Chondrocyte (in vitro differentiated cells): ENCODE measurements around the gene GFPT2. TPM values are rescaled to one million over a fixed set of nuclear protein-coding genes. Genes with fewer than 3 reads are reported as not detected.
A peak's percentile ranks its signal among the peaks of the same experiment; 100 is the strongest.

Source experiments
- DNase-seq: peaks from one replicate; pipeline ENCODE4 v3.0.0; 2021; ENCODE audit warnings: mixed read lengths, low spot score
- H3K27ac Mint-ChIP-seq: one replicate; pipeline ENCODE4 v1.8.0; 2021; ENCODE audit warnings: mild to moderate bottlenecking, moderate library complexity, mixed read lengths; ENCODE audit not compliant: unreplicated experiment
- H3K27me3 Mint-ChIP-seq: 2 replicates; pipeline ENCODE4 v1.8.0; 2021; ENCODE audit warnings: low read depth, mixed read lengths
- H3K36me3 Mint-ChIP-seq: 2 replicates; pipeline ENCODE4 v1.8.0; 2021; ENCODE audit warnings: low read depth, mixed read lengths
- H3K4me1 Mint-ChIP-seq: 2 replicates; pipeline ENCODE4 v1.8.0; 2021; ENCODE audit warnings: low read depth, mild to moderate bottlenecking, mixed read lengths
- H3K4me3 Mint-ChIP-seq: one replicate; pipeline ENCODE4 v1.8.0; 2021; ENCODE audit warnings: mild to moderate bottlenecking, moderate library complexity, mixed read lengths; ENCODE audit not compliant: unreplicated experiment
- H3K9me3 Mint-ChIP-seq: 2 replicates; pipeline ENCODE4 v1.8.0; 2021; ENCODE audit warnings: low read depth, mixed read lengths
- CTCF ChIP-seq: fragments of 200-600 bp; sonication (generic); IDR thresholded peaks from 2 replicates; pipeline ENCODE4 v1.5.0; 2021; ENCODE audit warnings: antibody characterized with exemption, mild to moderate bottlenecking, moderate library complexity
- total RNA-seq: library from RNA; stranded (reverse); gene quantifications from 3 replicates; pipeline ENCODE4 v1.2.1, GENCODE V29; 2021

Gene GFPT2
- total RNA-seq, 1 donor from 2014 or later, result 16.8 TPM

DNA sequence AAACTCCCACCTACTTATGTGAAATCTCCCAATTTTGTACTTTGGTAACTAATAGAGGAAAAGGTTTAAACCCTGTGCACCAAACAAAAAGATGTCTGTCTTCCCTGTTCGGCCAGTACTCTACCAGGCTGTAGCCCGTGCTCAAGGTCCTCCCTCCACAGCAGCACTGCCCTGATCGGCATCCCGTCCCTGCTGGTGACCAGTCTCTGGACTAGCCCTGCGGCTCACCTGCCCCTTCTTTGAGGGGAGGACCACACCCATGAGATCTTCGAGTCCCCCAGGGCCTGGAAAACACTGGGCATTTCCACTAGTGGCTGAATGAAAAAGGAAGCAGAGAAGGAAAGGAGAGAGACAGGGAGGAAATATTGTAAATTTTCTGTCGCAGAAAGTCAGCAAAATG, 2.8 kb downstream of the GFPT2 start:
- no peak overlapping the region for H3K4me3 Mint-ChIP-seq
- H3K4me1 Mint-ChIP-seq, result peaks cover 25% of the 10 kb centered on the region
- no peaks in the 10 kb centered on the region for H3K27me3 Mint-ChIP-seq

DNA sequence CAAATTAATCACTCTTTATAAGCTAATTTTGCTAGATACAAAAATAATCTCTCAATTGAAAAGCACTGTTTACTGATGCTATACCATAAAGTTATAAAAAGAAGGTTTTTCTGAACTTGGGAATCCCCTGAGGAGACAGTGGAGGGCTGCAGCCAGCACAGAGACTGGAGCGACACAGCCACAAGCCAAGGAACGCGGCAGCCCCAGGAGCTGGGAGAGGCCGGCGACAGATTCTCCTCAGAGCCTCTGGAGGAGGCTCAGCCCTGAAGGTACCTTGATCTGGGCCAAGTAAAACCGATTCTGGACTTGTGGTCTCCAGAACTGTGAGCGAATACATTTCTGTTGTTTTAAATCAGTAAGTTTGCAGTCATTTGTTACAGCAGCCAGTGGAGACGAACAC, 3.7 kb downstream of the GFPT2 start:
- no peak for TF ChIP-seq CTCF
- Mint-ChIP-seq H3K27ac (no peak overlapping the region), H3K9me3 (no peaks in the 10 kb centered on the region), H3K4me1 (peaks cover 24% of the 10 kb centered on the region), H3K27me3 (no peaks in the 10 kb centered on the region), H3K36me3 (no peaks in the 10 kb centered on the region), H3K4me3 (no peak overlapping the region)
- DNase-seq, result no peak

More for the DNA sequence above, 2.8 kb downstream of the GFPT2 start:
- Mint-ChIP-seq H3K36me3 (no peaks in the 10 kb centered on the region), H3K27ac (no peak overlapping the region), H3K9me3 (no peaks in the 10 kb centered on the region)
- TF ChIP-seq CTCF, result no peak
- DNase-seq, result no peak

- H3K27ac Mint-ChIP-seq, result no peak overlapping the region
- no peaks in the 10 kb centered on the region for H3K9me3 Mint-ChIP-seq
- peak; percentile 75 for DNase-seq
- H3K27me3 Mint-ChIP-seq, result no peaks in the 10 kb centered on the region
- peaks cover 29% of the 10 kb centered on the region for H3K4me1 Mint-ChIP-seq
- no peak for TF ChIP-seq CTCF
- no peak overlapping the region for H3K4me3 Mint-ChIP-seq
- no peaks in the 10 kb centered on the region for H3K36me3 Mint-ChIP-seq
Observed at GRCh38 chr5:180348336-180348735, 4.8 kb downstream of the GFPT2 start.

DNA sequence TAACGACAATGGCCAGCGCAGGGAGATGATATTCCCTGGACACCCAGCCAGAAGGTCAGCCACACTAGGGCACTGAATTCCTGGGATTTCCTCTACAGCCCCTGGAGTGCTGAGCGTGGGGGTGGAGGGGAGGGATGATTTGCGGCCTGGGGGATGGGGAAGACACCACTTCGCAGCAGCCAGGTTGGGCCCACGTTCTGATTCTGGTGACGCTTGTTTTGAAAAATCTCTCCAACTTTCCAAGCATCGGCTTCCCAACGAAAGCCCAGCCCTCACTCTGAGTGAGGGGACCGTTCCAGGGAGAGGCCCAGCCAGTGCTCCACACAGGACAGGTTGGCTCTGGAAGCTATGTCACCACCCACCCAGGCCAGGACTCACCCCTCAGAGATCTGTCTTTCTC, 5.4 kb downstream of the GFPT2 start:
- no peaks in the 10 kb centered on the region for H3K36me3 Mint-ChIP-seq
- no peaks in the 10 kb centered on the region for H3K27me3 Mint-ChIP-seq
- TF ChIP-seq CTCF, result no peak
- H3K9me3 Mint-ChIP-seq, result no peaks in the 10 kb centered on the region
- DNase-seq, result no peak
- H3K4me1 Mint-ChIP-seq, result peaks cover 35% of the 10 kb centered on the region
- H3K27ac Mint-ChIP-seq, result no peak overlapping the region
- H3K4me3 Mint-ChIP-seq, result no peak overlapping the region

- peaks cover 35% of the 10 kb centered on the region for H3K4me1 Mint-ChIP-seq
- no peaks in the 10 kb centered on the region for H3K36me3 Mint-ChIP-seq
- no peak for TF ChIP-seq CTCF
- H3K27ac Mint-ChIP-seq, result no peak overlapping the region
- H3K9me3 Mint-ChIP-seq, result no peaks in the 10 kb centered on the region
- no peak overlapping the region for H3K4me3 Mint-ChIP-seq
- no peaks in the 10 kb centered on the region for H3K27me3 Mint-ChIP-seq
- DNase-seq, result no peak
Observed at GRCh38 chr5:180346358-180346757, 6.8 kb downstream of the GFPT2 start.
